SU-DHL-6 (cell line): ENCODE results near the gene CCDC102A.

ENCODE experiments used
- EZH2phosphoT487 ChIP-seq: fragments of 200-600 bp; sonication (generic), shearing (Covaris generic); conservative IDR thresholded peaks from 2 replicates; pipeline ENCODE4 v1.6.1; 2018; ENCODE audit warnings: mild to moderate bottlenecking, antibody characterized with exemption, low read length, moderate library complexity, mixed read lengths
- TF ChIP-seq, protein P1 (sequence below): fragments of 200-600 bp; sonication (generic); IDR thresholded peaks from one replicate; pipeline ENCODE4 v1.5.1; 2017; ENCODE audit warnings: antibody characterized with exemption, mild to moderate bottlenecking, low read length, moderate library complexity; ENCODE audit not compliant: insufficient read depth, poor library complexity, severe bottlenecking

DNA sequence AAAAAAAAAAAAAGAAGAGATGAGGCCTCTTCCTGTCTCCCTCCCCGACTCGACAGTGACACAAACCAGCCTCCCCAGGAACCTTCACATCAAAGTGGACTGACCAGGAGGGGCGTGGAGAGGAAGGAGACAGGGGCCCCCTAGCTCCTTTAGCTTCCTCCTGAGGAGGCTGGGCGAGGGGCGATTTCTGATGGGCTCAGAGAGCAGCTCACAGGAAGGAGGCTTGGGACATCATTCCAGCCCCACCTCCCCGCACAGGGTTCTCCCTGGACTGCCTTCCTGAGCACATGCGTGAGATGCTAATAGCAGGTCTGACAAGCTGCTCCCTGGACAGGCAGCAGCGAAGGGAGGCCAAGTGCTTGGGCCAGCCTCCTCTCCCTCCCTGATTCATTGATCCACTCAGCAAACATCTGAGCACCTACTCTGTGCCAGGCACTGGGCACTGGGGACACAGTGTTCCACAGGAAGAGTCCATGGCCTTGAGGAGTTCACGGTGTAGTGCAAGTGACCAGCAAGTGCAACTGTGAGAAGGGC, 35.7 kb downstream of the CCDC102A start:
- TF ChIP-seq, protein P1, sequence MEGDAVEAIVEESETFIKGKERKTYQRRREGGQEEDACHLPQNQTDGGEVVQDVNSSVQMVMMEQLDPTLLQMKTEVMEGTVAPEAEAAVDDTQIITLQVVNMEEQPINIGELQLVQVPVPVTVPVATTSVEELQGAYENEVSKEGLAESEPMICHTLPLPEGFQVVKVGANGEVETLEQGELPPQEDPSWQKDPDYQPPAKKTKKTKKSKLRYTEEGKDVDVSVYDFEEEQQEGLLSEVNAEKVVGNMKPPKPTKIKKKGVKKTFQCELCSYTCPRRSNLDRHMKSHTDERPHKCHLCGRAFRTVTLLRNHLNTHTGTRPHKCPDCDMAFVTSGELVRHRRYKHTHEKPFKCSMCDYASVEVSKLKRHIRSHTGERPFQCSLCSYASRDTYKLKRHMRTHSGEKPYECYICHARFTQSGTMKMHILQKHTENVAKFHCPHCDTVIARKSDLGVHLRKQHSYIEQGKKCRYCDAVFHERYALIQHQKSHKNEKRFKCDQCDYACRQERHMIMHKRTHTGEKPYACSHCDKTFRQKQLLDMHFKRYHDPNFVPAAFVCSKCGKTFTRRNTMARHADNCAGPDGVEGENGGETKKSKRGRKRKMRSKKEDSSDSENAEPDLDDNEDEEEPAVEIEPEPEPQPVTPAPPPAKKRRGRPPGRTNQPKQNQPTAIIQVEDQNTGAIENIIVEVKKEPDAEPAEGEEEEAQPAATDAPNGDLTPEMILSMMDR = no peak
- no peak for TF ChIP-seq EZH2phosphoT487
